ENCODE measurements around the gene CCDC90B.
"Not testable (repeated sequence)": the region's sequence is repeated elsewhere in the genome, so short reads cannot be mapped to it uniquely, and the experiment has no call there.

CCDC90B gene

GRCh38 chr11:83287631-83288030, 1.5 kb upstream of the CCDC90B start:
- no peak for DNase-seq (ENCODE audit: low spot score)

DNA sequence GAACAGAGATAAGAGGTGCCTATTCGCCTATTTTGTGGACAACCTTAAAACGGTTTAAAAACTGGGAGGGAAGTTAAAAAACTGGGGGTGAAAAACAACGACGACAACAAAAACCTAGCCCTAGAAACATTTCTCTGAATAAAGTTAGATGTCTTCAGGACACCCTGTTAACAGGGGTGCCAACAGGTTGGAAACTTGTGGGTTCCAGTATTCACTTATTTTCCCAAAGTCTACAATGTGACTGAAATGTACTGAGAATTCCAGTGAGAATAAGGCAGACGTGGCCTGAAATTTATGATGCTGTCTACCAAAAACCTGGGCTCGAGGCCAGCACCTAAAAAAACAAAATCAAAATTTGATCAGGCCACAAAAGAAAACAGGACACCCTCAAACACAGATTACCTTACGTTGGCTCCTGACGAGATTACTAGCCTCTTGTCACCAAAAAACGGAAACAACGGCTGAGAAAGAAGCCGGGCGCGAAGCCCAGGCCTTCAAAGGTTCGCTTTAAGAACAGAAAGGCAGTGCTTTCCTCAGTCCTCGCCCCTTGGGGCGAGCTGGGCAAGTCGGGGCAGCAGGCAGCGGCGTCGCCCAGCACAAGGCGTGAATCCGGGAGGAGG, 906 bp downstream of the CCDC90B start:
- DNase-seq (ENCODE audit: low spot score), result no peak

GRCh38 chr11:83284501-83285150, 1.5 kb downstream of the CCDC90B start:
- no peak for DNase-seq (ENCODE audit: low spot score)

DNA sequence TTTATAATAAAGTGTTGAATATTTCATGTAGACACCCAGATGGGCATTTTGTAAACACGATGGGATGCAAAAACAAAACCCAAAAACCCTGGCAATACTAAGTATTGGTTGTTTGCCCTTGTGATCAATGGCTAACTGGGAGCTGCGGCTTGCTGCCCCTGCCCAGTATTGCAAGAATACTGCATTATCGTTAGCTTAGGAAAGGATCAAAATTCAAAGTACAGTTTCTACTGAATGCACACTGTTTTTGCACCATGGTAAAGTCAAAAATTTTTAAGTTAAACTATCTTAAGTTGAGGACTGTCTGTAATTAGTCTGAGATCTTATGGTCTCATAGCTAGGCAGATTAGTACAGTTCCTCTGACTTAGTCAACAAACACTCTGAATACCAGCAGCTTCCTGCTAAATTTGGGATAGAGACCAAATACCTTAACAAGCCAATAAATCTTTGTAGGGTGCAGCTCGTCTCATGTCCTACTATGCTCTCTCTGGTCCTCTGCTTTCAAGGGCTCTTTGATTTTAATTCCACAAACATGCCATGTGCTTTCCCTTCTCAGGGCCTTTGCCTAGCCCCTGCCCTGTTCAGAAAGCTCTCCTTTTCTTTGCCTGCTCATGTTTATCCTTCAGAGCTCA, 4.0 kb downstream of the CCDC90B start:
- no peak for DNase-seq (ENCODE audit: low spot score)

GRCh38 chr11:83280256-83280655, 5.9 kb downstream of the CCDC90B start:
- DNase-seq (ENCODE audit: low spot score), result no peak

GRCh38 chr11:83278351-83278750, 7.8 kb downstream of the CCDC90B start:
- no peak for DNase-seq (ENCODE audit: low spot score)

- no peak for DNase-seq (ENCODE audit: low spot score)
Observed at GRCh38 chr11:83275888-83276641, 10.1 kb downstream of the CCDC90B start.

GRCh38 chr11:83272627-83273026, 13.5 kb downstream of the CCDC90B start:
- no peak for DNase-seq (ENCODE audit: low spot score)

- not testable (repeated sequence) for DNase-seq (ENCODE audit: low spot score)
Observed at GRCh38 chr11:83271734-83272133, 14.4 kb downstream of the CCDC90B start.

DNA sequence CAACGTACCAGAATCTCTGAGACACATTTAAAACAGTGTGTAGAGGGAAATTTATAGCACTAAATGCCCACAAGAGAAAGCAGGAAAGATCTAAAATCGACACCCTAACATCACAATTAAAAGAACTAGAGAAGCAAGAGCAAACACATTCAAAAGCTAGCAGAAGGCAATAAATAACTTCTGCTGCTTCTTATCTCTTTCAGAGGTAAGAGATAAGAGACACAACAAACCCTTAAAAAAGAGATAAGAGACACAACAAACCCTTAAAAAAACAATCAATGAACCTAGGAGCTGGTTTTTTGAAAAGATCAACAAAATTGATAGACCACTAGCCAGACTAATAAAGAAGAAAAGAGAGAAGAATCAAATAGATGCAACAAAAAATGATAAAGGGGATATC, 17.1 kb downstream of the CCDC90B start:
- DNase-seq (ENCODE audit: low spot score), result not testable (repeated sequence)

DNA sequence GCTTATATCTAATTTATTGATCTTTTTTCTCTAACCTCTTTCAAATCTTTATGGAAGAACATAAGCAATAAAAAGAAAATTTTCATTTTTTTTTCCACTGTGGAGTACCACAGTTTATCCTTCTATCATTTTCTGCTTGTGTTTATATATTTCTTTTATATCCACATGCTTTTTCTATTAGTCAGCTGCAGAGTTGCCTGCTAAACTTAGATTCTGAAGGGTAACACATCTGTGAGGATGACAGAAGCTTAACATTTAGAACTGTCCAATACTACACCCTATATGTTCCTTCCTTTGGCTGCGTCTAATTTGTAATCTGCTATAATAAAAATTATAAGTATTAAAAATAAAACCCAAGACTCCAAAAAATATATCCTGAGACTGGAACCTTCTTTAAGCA, 20.8 kb downstream of the CCDC90B start:
- no peak for DNase-seq (ENCODE audit: low spot score)

DNA sequence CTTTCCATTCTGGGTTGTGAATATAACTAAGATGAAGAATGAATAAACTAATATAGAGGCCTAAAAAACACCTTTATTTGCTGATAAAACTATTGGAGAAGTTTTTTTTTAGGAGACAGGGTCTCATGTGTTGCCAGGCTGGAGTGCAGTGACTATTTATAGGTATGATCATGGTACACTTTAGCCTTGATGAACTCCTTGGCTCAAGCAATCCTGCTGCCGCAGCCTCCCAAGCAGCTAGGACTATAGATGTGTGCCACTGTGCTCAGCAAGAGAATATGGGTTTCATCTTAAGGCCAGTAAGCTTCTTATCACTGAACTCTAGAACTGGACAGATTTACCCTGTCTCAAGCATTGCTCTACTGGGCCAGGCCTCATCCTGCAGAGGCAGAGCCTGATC, 26.6 kb downstream of the CCDC90B start:
- no peak for DNase-seq (ENCODE audit: low spot score)

DNA sequence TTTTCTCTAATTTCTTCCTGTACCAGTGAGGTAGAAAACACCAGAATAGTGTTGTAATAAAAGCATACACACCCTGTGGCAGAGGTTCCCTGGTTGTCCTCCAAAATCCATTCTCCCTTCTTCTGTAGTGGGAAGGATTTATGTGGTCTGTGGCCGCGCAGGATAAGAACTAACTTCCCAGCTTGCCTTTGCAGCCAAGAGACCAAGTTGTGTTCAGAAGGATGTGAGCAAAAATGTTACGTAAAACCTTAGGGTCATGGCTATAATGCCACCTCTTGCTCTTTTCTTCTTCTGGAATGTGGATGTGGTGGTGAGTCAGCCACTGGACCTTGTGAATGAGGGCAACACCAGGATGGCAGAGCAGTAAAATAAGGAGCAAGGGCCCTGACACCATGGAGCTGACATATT, 28.4 kb downstream of the CCDC90B start:
- no peak for DNase-seq (ENCODE audit: low spot score)

DNA sequence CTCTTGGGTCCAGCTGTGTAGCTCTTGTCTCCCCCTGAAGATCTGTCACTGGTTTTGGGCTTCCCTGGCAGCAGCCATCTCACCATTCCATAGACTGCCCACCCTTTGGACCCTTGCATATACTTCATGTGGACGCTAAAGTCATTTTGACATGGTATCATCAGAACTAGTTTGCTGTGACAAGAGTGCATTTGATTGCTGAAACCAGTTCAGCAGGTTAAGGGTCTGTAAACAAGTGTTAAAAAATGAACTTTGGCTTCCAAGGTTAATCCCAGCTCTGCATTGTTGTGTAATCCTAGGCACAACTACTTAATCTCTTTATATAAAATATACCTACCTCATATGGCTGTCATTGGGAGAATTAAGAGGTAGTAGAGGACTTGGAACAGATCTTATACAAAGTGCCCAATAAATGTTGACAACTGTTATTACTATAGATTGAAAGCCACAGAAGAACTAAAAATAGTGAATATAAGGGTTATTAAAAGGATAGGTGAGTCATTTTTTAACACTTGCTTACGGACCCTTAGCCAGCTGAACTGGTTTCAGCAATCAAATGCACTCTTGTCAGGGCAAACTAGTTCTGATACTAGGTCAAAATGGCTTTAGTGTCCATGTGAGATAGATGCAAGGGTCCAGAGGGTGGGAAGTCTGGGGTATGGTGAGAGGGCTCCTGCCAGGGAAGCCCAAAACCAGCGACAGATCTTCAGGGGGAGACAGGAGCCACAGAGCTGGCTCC, 29.4 kb downstream of the CCDC90B start:
- DNase-seq (ENCODE audit: low spot score), result no peak

DNA sequence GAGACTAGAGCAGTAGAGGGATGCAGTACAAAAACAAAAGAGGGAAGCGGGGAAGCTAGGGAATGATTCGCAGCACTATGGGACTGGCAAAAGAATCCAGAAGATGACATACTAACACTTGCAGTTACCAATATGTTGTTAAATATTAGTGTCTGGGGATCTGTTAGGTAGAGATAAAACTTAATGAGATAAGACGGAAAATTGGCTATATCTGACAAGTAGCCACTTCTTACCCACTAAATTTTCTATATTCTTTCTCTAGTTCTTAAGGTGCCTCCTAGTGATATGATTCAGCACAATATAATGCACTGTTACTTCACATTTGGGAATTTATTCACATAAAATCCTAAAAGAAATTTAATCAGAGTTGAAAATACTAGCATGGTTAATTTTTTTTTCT, 30.8 kb downstream of the CCDC90B start:
- DNase-seq (ENCODE audit: low spot score), result no peak

DNA sequence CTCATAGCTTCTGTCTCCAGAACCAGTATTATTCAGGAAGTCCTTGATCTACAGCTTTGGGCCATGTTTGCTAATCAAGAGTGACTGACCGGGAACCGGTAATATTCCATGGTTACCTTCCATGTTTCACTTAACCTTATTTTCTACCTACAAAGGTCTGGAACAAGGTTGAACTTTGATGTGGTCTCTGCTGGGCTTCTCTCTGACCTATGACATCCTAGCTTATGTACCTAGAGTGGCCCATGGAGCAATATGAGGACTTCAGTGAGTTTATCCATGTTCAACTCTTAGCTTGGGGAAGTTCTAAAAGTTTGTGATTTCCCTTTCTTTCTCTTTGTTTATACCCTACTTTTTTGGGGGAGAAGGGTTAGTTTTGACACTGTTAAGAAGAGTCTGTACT, 33.2 kb downstream of the CCDC90B start:
- no peak for DNase-seq (ENCODE audit: low spot score)

- no peak for DNase-seq (ENCODE audit: low spot score)
Observed at GRCh38 chr11:83252266-83252665, 33.9 kb downstream of the CCDC90B start.

- peak; percentile 46 for DNase-seq (ENCODE audit: low spot score)
Observed at GRCh38 chr11:83249972-83250593, 36.1 kb downstream of the CCDC90B start.

DNA sequence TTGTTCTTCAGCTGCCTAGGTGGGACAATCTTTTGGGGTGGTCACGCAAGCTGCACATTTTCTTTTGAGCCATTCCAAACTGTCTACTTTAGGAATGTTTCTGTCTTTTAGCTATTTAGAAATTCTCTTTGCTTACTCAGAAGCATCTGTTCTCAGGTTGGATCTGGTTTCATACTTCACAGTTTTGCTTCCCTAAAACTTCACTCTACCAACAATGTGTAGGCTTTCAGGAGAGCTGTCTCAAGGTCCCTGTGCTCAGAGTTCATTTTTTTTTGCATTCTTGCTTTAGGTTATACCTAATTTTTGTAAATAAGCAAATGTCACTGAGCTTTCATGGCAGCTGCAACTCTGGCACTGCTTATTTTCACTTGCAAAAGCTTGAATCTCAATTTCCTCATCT, 36.7 kb downstream of the CCDC90B start:
- DNase-seq (ENCODE audit: low spot score), result no peak

DNA sequence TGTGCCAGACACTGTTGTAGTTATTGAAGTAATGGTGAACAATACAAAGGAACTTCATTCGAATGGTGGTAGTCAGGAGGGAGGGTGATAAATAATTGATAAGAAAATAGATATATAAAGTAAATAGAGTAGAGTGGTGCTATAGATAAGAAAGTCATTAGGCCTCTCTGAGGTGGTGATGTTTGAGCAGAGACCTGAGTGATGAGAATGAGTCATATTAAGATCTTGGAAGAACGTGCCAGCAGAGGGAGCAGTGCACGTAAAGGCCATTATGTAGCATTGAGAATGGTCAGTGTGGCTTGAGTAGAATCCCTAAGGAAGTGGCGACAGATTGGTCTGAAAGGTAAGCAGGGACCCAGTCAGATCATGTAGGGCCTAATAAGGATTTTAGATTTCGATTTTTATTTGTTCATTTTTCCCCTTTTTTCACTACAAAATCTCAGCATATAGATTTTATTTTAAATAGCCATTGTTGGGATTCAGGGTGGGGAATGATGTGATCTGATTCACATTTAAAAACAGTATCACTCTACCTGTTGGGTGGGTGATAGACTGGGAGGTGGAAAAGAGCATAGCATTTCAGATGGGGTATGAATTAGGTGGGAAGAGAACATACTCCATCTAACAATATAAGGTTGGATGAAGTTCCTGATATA, 44.7 kb downstream of the CCDC90B start:
- DNase-seq (ENCODE audit: low spot score), result peak; percentile 78

GRCh38 chr11:83238111-83238510, 48.1 kb downstream of the CCDC90B start:
- no peak for DNase-seq (ENCODE audit: low spot score)

Data from cerebellar cortex (tissue), 1 donor.